HL-60 (cell line): ENCODE data around the gene SVIP.

ENCODE experiments used
- GABPA ChIP-seq: IDR thresholded peaks from 2 replicates; pipeline ENCODE4 v1.6.1; 2012; ENCODE audit warnings: low read depth
- POLR2AphosphoS5 ChIP-seq: IDR thresholded peaks from 2 replicates; pipeline ENCODE4 v1.6.1; 2012; ENCODE audit warnings: low read depth
- SPI1 ChIP-seq: IDR thresholded peaks from 2 replicates; pipeline ENCODE4 v1.6.1; 2012; ENCODE audit warnings: low read depth, mild to moderate bottlenecking, borderline replicate concordance
- TF ChIP-seq, protein P1 (sequence below): IDR thresholded peaks from one replicate; pipeline ENCODE4 v1.5.1; 2011; ENCODE audit warnings: low read length, control low read depth, inconsistent platforms; ENCODE audit not compliant: insufficient read depth
- TF ChIP-seq, protein P2 (sequence below): IDR thresholded peaks from 2 replicates; pipeline ENCODE4 v1.6.1; 2012; ENCODE audit warnings: low read depth; ENCODE audit not compliant: insufficient replicate concordance

GRCh38 chr11:22878039-22878438 is 48.4 kb upstream of the SVIP start:
- TF ChIP-seq, protein P1, sequence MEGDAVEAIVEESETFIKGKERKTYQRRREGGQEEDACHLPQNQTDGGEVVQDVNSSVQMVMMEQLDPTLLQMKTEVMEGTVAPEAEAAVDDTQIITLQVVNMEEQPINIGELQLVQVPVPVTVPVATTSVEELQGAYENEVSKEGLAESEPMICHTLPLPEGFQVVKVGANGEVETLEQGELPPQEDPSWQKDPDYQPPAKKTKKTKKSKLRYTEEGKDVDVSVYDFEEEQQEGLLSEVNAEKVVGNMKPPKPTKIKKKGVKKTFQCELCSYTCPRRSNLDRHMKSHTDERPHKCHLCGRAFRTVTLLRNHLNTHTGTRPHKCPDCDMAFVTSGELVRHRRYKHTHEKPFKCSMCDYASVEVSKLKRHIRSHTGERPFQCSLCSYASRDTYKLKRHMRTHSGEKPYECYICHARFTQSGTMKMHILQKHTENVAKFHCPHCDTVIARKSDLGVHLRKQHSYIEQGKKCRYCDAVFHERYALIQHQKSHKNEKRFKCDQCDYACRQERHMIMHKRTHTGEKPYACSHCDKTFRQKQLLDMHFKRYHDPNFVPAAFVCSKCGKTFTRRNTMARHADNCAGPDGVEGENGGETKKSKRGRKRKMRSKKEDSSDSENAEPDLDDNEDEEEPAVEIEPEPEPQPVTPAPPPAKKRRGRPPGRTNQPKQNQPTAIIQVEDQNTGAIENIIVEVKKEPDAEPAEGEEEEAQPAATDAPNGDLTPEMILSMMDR, result no peak
- TF ChIP-seq POLR2AphosphoS5 (no peak), GABPA (no peak), SPI1 (no peak)
- TF ChIP-seq, protein P2, sequence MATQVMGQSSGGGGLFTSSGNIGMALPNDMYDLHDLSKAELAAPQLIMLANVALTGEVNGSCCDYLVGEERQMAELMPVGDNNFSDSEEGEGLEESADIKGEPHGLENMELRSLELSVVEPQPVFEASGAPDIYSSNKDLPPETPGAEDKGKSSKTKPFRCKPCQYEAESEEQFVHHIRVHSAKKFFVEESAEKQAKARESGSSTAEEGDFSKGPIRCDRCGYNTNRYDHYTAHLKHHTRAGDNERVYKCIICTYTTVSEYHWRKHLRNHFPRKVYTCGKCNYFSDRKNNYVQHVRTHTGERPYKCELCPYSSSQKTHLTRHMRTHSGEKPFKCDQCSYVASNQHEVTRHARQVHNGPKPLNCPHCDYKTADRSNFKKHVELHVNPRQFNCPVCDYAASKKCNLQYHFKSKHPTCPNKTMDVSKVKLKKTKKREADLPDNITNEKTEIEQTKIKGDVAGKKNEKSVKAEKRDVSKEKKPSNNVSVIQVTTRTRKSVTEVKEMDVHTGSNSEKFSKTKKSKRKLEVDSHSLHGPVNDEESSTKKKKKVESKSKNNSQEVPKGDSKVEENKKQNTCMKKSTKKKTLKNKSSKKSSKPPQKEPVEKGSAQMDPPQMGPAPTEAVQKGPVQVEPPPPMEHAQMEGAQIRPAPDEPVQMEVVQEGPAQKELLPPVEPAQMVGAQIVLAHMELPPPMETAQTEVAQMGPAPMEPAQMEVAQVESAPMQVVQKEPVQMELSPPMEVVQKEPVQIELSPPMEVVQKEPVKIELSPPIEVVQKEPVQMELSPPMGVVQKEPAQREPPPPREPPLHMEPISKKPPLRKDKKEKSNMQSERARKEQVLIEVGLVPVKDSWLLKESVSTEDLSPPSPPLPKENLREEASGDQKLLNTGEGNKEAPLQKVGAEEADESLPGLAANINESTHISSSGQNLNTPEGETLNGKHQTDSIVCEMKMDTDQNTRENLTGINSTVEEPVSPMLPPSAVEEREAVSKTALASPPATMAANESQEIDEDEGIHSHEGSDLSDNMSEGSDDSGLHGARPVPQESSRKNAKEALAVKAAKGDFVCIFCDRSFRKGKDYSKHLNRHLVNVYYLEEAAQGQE, result no peak
